ENCODE results near the gene BNC2.

- TF ChIP-seq CTCF (IDR thresholded peaks at IDR 0.05; ENCODE audit: insufficient read depth, low read length) (no peak), POLR2AphosphoS5 (IDR thresholded peaks at IDR 0.05; ENCODE audit: low read depth) (no peak), REST (IDR thresholded peaks at IDR 0.05; ENCODE audit: insufficient replicate concordance, low read depth) (no peak), GABPA (IDR thresholded peaks at IDR 0.05; ENCODE audit: low read depth) (no peak), SPI1 (IDR thresholded peaks at IDR 0.05; ENCODE audit: borderline replicate concordance, low read depth) (no peak)
These were observed 420.4 kb downstream of the BNC2 start for GRCh38 chr9:16450043-16450442.
